IPS-18c (cell line): ENCODE measurements around the gene FRRS1L.

Experiments
- H3K4me3 ChIP-seq: 2 replicates; pipeline ENCODE4 v1.7.0; 2013; ENCODE audit warnings: low read depth, mild to moderate bottlenecking, low read length, moderate library complexity; ENCODE audit not compliant: insufficient read depth
- H3K9me3 ChIP-seq: one replicate; pipeline ENCODE4 v1.6.1; 2013; ENCODE audit warnings: mild to moderate bottlenecking, low read length, moderate library complexity; ENCODE audit not compliant: control insufficient read depth, insufficient read depth

The FRRS1L gene, protein sequence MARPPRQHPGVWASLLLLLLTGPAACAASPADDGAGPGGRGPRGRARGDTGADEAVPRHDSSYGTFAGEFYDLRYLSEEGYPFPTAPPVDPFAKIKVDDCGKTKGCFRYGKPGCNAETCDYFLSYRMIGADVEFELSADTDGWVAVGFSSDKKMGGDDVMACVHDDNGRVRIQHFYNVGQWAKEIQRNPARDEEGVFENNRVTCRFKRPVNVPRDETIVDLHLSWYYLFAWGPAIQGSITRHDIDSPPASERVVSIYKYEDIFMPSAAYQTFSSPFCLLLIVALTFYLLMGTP

GRCh38 chr9:109166771-109167601 is at the start of gene FRRS1L:
Gene FRRS1L, minus strand, starts transcription at chr9:109167249. Its CDS starts 111 bp downstream, at chr9:109167138.
- Histone ChIP-seq H3K9me3 (no peaks in the 10 kb centered on the region), H3K4me3 (peak within 1 kb of the TSS; percentile 48)

- H3K9me3 ChIP-seq = no peaks in the 10 kb centered on the region
Observed at GRCh38 chr9:109214414-109214813, 47.4 kb upstream of the FRRS1L start.

DNA sequence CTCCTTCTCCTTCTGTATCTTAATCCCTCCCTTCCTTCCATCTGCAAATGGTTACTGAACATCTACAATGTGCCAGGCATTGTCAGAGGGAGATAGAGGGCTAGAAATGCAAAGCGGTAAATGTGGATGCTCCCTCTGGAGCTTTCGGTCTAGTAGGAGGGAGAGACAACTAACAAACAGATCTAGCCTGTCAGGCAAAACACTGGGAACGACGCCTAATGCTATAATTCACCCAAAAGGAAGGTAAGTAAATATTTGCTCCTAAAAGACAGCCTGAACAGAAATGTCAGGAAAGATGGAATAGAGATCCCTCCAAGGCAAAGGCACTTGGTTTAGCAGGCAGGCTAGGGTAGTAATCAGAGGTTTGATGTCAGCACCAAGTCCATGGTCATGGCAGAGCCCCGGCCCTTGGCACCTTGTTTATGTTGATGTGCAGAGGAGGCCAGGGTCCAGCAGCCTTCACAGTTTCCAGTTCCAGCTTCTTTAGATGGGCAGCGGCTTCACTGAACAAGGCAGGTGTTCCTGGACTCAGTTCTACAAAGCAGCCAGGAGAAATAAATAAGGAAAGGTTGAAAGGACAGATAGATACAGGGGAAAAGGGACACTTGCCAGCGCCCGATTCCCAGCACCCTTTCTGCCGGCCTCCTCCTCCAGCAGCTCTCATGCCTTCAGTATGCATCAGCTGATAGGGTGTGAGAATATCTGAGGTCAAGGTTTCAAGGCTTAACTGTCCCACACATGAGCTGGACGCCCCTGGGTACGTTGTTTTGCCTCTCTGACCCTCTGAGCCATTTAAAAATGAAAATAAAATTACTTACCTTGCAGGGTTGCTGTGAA is 46.5 kb upstream of the FRRS1L start:
- H3K4me3 ChIP-seq = no peak overlapping the region
- H3K9me3 ChIP-seq = no peaks in the 10 kb centered on the region

More at GRCh38 chr9:109214414-109214813, 47.4 kb upstream of the FRRS1L start:
- no peak overlapping the region for H3K4me3 ChIP-seq

GRCh38 chr9:109212768-109213167 is 45.7 kb upstream of the FRRS1L start:
- Histone ChIP-seq H3K4me3 (no peak overlapping the region), H3K9me3 (no peaks in the 10 kb centered on the region)

- Histone ChIP-seq H3K9me3 (no peaks in the 10 kb centered on the region), H3K4me3 (no peak overlapping the region)
Observed at GRCh38 chr9:109206670-109207069, 39.6 kb upstream of the FRRS1L start.

- no peak overlapping the region for H3K4me3 ChIP-seq
Observed at GRCh38 chr9:109205526-109205925, 38.5 kb upstream of the FRRS1L start.

GRCh38 chr9:109203761-109204360 is 36.8 kb upstream of the FRRS1L start:
- Histone ChIP-seq H3K9me3 (no peaks in the 10 kb centered on the region), H3K4me3 (no peak overlapping the region)

More at GRCh38 chr9:109205526-109205925, 38.5 kb upstream of the FRRS1L start:
- no peaks in the 10 kb centered on the region for H3K9me3 ChIP-seq

DNA sequence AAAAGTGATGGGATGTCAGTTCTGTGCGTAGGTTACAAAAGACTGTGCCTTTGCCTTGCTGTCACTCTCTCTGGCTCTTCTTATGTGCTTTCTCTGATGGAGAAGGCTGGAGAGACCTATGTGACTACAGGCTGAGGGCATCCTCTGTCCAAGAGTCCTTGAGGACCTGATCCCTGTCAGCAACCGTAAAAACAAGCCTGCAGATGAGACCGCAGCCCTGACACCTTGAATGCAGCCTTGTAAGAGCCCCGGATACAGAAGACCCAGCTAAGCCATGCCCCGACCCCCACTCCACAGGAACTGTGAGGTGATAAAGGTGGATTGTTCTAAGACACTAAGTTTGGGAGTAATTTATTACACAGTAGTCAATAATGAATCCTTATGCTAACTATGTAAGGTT is 32.6 kb upstream of the FRRS1L start:
- H3K4me3 ChIP-seq = no peak overlapping the region

GRCh38 chr9:109198736-109199382 is 31.8 kb upstream of the FRRS1L start:
- no peak overlapping the region for H3K4me3 ChIP-seq

More for the DNA sequence above, 32.6 kb upstream of the FRRS1L start:
- no peaks in the 10 kb centered on the region for H3K9me3 ChIP-seq

GRCh38 chr9:109193974-109194556 is 27.0 kb upstream of the FRRS1L start:
- no peak overlapping the region for H3K4me3 ChIP-seq

More at GRCh38 chr9:109198736-109199382, 31.8 kb upstream of the FRRS1L start:
- no peaks in the 10 kb centered on the region for H3K9me3 ChIP-seq

GRCh38 chr9:109192732-109193361 is 25.8 kb upstream of the FRRS1L start:
- H3K9me3 ChIP-seq = no peaks in the 10 kb centered on the region
- no peak overlapping the region for H3K4me3 ChIP-seq

More at GRCh38 chr9:109193974-109194556, 27.0 kb upstream of the FRRS1L start:
- H3K9me3 ChIP-seq = no peaks in the 10 kb centered on the region

DNA sequence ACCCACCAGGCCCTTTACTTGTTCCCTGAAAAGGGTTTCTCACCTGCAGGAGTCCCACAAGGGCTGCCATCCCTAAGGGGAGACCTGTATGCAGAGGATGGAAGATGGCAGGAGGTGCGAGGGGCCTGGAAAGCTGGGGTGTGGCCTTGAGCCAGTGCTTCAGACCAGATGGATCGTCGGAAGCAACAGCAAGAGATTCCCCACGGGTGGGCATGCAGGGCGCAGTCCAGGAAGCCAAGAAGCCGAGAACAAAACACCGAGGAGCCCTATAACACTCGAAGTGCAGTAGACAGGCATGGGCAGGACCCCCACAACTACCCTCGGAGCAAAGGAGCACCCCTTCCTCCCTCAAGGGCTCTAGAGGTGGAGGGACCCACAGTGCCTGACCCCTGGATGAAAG is 24.7 kb upstream of the FRRS1L start:
- no peaks in the 10 kb centered on the region for H3K9me3 ChIP-seq
- H3K4me3 ChIP-seq = no peak overlapping the region

GRCh38 chr9:109190151-109190550 is 23.1 kb upstream of the FRRS1L start:
- Histone ChIP-seq H3K4me3 (no peak overlapping the region), H3K9me3 (no peaks in the 10 kb centered on the region)

DNA sequence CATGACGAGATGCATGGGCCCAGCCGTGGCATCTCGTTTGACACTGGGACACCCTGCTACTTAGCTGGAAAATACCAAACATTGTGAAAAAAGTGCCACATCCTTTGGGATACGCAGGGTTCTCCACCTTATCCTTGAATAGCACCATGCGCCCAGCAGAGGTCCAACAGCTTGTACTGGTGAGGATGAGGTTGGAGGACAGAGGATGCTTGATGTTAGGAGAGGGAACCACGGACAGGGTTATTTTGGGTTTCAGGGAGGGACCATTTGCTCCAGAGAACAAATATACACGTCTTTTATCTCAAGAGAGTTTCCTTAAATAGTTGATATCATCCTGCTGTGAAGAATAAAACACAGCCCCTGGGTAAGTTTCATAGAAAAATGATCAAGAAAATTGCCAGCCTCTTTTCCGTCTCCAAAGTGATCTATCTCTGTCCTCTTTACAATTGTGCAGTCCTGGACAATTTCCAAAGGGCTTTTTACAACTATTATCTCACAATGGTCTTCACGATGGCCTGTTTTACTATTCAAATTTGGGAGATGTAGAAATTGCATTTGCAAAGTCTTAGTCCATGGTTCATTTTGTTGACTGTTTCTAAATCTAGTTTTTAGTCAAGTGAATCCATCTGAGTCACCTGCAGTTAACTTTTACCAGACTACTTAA is 19.9 kb upstream of the FRRS1L start:
- no peaks in the 10 kb centered on the region for H3K9me3 ChIP-seq
- no peak overlapping the region for H3K4me3 ChIP-seq
